EL (cell line): ENCODE measurements around the gene SAYSD1.
"Not testable (repeated sequence)": the region's sequence is repeated elsewhere in the genome, so short reads cannot be mapped to it uniquely, and the experiment has no call there.

Experiments used
- DNase-seq: peaks from one replicate; pipeline ENCODE4 v3.0.0-alpha.2; 2016

The SAYSD1 gene, protein sequence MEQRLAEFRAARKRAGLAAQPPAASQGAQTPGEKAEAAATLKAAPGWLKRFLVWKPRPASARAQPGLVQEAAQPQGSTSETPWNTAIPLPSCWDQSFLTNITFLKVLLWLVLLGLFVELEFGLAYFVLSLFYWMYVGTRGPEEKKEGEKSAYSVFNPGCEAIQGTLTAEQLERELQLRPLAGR

DNA sequence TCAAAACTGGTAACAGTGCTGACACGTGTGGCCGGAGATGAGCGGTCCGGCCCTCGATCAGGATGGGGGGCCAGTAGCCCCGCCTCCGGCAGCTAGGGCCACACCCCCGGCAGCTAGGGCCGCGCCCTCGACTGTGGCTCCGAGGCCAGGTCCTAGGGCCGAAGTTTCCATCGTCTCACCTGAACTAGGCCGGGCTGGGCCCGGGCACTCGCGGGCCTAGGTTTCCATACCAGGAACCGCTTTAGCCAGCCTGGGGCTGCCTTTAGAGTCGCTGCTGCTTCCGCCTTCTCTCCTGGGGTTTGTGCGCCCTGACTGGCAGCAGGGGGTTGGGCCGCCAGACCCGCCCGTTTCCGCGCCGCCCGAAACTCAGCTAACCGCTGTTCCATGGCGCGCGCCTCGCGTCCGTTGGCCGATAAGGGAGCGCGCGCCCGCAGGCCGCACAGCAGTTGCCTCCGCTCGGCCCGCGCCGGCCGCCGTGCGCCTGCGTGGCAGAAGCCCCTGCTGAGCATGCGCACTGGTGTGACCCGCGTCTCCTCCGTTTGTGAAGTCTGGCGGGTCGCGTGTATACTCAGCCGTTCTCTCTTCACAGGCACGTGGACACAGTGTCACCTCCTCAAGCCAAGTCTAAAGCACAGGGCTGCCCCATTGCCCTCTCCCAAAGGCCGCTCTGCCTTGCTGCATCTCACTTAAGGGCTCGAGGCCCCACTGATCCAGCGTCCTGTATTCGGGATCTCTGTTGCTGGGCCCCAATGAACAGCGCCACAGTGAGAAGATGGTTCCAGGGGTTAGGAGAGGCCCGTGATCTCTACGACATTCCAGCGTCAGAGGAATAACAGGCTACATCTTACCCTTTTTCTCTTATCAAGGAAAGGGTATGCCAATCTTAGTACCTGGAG lies at the start of gene SAYSD1:
Gene SAYSD1, minus strand, starts transcription at position 483 of the 896 bp plus-strand sequence. Its CDS starts 97 bp downstream, at position 386.
- DNase-seq: peak; percentile 93

DNA sequence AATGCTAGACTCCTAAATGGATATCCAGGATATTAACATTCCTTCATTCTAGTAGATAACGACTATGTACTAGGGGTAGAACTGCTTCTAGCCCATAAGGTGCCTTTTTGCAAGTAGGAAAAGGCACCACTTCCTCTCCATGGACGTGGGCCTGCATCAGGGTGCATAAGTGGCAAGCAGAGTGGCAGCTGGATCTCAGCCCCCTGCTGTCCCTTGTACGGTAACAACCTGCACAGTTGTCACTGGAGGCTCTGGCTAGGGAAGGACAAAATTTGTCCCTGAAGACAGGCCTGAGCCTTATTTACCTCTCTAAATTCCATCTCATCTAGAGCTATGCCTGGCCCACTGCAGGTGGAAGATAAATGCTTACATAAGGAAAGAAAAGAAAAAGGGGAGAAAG lies 42.5 kb upstream of the SAYSD1 start:
- DNase-seq: no peak

DNA sequence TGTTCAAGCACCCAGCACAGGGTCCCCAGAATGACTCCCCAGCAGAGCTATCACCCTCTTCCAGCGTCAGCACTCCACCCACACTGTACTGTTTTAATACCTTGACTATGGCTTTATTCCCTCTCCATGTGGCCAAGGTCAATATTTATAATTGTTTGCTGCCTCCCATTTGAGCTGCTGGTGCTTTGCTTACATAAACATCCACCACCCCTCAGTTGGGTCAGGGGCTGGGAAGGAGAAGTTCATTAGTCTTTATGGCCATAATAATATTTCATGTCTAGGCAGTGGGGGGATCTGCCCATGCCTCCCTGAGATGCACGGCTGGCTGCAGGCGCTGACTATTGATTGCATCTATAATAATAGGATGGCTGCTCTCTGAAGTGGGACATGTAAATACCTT lies 41.8 kb upstream of the SAYSD1 start:
- DNase-seq: no peak

DNA sequence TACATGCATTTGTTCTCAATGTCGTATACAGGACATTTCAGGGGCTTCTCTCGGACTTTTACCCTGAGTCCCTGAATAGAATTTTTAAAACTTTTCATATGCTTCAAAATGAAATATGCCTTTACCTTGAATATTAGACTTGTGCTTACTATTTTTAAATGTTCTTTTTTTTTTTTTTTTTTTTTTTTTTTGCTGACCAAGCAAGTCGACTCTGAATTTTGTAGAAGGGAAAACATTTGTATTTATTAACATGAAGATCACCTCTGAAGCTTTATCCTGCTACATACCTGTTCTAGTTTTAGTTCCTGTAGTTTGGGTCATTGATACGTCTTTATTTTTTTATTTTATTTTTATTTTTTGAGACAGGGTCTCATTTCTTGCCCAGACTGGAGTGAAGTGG lies 39.7 kb upstream of the SAYSD1 start:
- no peak for DNase-seq

DNA sequence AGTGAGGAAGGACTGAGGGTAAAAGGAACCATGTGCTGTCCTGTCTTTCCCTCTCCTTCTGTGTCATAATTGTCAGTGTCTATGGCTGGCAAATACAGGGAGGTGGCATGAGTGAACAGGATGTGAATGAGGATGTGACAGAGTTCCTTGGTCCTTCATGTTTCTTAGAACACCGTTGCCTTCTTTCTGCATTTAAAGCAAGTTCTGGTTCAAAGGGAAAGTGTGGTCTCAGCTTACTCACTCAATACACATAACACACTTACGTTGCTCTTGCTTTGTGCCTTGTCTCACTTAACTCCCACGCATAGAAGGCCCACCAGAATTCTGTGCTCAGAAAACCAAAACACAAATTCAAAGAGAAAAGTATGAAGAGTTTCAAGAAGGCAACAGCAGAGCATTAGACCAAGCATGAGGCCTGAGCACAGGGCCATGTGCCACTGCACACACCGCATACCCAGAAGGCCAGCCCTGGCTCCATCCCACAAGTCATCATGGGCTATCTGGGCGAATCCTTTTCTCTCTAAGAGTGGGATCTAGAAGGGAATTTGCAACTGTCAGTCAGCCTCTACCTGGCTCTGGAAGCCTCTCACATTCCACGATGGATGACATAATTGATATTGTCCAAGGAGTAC lies 38.9 kb upstream of the SAYSD1 start:
- no peak for DNase-seq

DNA sequence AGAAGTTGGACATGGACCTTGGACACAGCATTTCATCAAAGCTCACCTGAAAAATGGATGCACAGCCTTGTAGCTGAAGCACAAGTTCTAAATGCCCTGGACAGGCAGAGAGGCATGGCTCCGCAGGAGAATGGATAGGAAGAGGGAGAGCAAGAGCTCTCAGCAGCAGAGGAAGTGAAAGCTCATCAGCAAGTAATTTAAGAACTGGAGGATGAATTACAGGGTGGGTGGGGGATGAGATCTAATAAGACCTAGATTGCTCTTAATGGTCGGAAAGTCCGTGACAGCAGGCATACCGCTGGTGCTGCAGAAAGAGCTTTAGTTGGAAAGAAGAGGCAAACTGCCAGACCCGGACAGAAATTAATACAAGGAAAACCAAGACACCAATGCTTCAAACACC lies 37.3 kb upstream of the SAYSD1 start:
- no peak for DNase-seq

DNA sequence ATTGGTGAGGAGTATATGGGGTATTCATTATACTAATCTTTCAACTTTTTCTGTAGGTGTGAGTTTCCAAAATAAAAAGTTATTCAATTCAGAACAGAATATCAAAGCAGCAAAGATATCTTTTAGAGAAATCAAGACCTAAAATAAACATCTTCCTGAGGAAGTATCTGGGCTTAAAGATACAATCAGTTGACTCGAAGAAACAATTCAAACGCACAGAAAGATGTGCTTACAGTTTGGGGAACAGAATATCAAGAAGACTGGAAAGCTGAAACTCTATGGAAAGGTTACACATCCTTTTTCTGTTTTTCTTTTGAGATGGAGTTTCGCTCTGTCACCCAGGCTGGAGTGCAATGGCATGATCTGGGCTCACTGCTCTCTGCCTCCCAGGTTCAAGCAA lies 36.2 kb upstream of the SAYSD1 start:
- DNase-seq: no peak

DNA sequence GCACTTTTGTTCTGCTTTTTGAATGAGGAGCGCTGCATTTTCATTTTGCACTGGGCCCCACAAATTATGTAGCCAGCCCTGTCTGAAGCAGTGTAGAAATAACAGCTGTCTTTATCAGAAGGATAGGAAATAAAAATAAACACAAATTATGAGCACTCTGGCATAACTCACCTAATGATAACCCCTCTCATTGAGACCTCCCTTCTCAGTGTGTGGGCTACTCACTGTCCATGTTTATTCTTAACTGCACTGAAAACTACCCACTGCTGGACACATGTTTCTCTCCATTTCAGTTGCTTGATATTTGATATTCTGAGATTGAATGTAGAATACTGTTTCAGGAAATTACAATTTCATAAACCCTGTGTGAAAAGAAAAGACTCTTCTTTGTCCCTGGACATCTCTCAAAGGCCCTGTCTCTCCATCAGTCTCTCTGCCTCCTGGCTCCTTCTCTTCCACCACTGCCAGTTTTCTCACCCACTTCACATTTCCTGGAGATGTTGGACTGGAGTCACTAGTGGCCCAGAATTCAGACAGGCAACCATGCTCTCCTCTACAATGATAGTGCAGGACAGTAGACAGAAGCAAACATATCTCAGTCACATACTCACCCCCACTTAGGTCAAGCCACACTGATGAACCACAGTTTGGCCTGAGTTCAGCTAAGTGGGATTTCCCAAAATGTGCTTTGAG lies 29.6 kb upstream of the SAYSD1 start:
- DNase-seq: no peak

DNA sequence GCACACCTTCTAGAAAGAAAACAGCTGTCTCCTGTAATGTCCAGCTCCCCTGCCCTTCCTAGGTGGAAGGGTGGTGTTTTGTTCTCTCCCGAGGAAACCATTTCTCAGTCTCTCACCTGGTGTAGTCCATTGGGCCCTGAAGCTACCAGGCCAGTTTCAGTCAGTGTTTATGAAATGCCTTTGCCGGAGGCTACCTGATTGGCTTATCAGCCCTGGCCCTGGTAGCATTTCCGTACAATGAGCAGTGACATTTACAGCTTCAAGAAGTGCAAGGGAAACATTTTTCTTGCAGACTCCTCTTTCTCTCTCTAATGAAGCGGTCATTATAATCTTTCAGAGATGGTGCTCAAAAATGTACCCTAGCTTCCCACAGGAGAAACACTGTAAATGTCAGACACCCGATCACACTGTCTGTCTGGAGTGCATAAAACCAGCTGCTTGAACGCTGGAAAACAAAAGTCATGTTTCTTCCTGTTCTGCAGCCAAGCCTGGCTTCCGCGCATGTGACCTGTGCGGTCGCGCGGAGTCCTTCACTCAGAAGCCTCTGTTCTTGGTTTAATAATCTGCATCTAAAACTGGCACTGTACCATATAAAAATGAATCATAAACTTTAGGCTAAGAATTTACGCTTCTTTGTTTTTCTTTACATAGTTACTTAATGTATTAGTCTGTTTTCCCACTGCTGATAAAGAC lies 28.4 kb upstream of the SAYSD1 start:
- no peak for DNase-seq

DNA sequence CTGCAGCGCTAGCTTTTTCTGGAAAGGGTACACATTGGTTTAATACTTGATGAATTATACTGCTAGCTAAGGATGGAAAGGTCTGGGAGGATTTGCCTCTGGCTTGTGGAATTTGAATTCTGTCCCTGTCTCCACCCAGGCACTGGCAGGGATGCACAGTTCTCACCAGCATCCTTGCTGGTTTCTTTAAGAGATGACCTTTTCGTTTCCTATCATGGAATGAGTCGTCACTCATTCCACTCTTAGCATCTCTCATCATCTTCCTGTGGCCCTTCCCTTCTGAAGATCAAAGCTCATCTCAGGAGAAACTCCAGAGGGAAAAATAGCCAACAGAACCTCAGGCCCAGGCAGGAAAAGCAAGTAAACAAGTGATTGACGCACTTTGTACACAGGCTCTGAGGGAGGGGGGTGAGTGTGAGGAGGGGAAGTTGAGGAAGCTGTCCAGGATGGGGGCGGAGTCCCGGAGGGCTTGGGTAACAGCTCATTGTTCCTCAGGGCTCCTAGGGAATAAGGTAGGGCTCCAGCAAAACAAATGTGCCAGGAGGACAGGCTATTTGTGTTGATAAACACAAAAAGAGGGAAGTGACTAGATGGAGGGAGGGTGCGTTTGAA lies 25.7 kb upstream of the SAYSD1 start:
- no peak for DNase-seq

DNA sequence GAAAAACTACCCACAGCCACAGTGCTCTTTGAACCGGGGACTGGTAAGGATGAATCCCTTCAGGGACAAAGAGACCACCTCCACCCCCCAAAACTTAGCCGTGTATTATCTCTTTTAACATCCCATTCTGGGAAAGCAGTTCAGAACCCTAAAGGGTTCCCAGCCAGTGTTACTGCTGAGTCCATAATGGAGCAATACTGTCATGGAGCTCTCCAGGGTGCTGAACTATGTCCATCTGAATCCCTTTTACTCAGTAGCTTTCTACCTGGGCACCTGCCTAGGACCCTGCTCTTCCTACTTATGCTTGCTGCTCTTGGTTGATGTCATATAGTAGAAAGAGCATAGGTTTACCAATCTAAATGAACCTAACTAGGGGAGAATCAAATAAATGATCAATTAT lies 22.3 kb upstream of the SAYSD1 start:
- DNase-seq: peak; percentile 38

DNA sequence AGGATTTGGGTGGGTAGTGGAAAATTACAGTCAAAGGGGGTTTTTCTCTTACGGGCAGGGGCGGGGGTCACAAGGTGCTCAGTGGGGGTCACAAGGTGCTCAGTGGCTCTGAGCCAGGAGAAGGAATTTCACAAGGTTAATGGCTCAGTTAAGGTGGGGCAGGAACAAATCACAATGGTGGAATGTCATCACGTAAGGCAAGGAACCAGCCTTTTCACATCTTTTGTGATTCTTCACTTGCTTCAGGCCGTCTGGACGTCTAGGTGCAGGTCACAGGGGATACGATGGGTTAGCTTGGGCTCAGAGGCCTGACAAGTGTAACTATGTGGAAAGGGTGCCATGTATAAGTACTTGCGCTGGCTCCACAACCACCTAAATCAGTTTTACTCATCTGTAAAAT lies 21.2 kb upstream of the SAYSD1 start:
- DNase-seq: not testable (repeated sequence)

DNA sequence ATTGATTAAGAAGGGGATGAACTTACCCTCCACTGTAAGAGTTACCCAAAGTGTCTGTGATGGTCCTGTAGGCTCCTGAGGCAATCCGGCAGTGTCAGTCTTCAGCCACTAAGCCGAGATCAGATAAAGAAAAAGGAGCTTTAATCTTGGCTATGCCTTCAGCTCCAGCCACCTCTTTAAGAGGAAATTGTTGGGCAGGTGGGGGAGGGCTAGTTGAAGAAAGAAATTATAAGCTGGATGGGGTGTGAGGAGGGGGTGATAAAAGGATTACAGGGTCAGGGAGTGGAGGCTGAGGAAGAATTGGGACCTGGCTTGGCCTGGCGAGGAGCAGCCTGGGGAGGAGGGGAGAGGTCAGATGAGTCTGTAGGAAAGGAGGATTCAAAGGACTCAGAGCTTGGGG lies 19.8 kb upstream of the SAYSD1 start:
- DNase-seq: not testable (repeated sequence)

DNA sequence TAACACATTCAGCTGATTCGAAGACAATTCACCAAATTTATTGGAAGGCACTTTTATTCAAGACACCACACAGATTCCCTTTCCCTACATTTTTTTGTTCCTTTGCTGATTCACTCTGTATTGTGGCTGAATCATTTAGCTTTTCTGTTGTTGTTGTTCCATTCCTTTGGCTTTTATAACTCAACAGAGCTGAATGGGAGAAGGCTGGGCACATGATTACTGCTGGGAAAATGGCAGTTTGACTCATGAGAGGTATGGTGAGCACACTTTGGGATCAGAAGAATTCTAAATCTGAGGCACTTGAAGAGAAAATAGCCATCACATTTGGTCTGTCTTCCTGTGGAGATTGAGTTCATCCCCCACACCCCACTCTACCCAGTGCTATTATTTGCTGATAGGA lies 15.7 kb upstream of the SAYSD1 start:
- DNase-seq: no peak

DNA sequence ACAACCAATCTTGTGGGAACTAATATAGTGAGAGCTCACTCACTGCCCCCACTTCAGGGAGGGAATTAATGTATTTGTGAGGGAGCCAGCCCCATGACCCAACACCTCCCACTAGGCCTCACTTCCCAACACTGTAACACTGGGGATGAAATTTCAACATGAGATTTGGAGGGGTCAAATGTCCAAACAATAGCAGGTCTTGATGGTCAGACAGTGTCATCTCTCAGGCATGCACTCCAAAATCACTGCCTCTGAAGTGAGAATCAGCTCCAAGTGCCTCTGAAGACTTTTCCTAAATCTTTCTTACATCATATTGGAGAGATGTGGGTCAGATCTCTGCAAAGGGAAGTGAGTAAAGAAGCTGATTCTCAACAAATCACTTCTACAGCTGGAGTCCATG lies 13.8 kb upstream of the SAYSD1 start:
- DNase-seq: no peak

DNA sequence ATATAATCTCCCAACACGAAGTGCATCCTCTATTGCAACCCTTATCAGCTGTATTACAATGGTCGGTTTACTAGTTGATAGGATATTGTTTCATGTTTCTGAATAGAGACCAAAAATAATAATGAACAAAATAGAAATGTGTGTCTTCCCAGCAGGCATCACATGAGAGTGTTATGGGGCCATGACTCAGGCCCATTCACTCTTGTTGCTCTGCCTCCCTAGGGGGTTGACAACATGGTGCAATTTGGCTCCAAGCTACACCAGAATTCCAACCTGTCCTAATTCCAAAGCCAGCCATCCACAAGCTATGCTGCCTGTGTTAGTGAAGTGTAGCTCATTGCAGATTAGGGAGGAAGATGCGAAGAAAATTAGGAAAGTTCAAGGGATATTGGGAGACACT lies 13.1 kb upstream of the SAYSD1 start:
- DNase-seq: no peak

DNA sequence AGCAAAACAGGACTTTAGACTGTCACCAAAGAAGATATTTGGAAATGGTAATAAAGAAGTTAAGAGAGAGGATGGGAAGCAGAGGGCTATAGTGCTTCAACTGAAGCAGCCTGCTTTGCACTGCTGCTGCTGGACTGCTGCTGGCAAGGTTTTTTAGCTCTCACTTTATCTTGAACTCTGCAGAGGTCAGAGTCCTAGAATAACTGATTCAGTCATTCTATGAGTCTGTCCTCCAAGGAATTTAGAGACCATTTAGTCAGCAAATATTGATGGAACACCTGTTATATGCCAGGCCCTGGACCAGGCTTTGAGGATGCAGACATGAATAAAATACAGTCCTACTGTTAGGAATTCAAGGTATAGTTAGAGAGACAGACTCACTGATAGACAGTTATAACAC lies 9.1 kb upstream of the SAYSD1 start:
- no peak for DNase-seq

DNA sequence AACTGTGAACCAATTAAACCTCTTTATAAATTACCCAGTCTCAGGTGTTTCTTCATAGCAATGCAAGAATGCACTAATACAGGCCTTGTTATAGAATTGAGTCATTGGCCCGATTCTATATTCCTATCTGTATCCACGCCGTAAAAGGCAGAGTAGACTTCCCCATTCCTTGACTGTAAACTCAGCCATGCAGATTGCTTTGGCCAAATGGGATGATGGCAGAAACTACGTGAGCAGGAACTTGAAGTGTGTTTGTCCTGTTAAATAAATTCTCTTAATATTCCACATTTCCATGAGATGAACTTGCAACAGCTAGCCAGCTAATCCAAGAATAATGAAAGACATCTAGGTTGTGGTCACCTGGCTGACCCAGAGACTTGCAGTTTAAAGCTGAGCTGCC lies 3.9 kb upstream of the SAYSD1 start:
- DNase-seq: no peak

DNA sequence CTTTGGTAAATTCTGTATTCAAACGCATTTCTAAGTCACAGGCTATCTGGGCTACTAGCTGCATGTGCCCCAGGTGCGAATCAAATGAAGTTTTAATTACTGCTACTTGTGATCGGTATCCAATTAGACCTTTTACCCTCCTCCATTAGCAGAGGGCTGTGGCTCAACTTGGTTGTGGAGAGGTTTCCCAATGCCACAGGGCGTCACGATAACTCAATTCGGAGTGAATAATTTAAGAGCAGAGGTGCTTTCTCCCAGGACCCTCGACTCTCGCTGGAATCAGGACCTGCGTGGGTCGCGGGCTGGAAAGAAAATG lies 640 bp downstream of the SAYSD1 start:
- no peak for DNase-seq

DNA sequence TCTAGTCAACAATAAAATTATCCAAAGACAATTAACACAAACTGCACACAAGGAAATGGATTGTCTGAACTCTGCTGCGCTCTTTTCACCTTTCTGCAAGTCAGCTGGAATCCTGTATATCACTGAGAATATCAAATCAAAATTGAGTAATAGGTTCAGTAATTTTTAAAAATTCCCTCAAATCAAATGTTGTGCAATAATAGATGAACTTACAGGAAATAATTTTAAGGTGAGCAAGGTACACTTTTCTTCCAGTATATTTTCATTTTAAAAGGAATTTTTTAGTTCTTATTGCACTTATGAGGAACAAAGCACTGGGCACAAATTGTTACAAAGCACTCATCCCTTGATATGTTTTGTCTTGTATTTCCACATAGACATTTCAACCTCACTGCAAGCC lies 1.2 kb downstream of the SAYSD1 start:
- DNase-seq: no peak

DNA sequence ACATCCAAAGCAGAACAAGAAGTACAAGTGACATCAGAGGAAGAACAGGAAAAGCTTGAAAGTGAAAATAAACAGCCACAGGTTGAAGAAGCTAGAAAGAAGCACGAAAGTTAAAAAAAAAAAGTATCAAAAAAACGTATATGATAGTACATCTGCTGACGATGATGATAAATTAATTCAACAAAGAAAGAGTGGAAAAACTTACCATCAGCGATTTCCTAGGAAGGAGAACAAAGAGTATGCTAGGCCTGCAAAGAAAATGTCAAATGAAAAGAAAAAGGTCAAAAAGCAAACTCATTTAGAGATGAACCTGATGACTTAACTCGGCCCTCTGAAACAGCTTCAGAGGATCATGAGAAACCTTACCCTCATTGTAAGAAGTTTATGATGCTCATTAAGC lies 3.7 kb downstream of the SAYSD1 start:
- DNase-seq: no peak

DNA sequence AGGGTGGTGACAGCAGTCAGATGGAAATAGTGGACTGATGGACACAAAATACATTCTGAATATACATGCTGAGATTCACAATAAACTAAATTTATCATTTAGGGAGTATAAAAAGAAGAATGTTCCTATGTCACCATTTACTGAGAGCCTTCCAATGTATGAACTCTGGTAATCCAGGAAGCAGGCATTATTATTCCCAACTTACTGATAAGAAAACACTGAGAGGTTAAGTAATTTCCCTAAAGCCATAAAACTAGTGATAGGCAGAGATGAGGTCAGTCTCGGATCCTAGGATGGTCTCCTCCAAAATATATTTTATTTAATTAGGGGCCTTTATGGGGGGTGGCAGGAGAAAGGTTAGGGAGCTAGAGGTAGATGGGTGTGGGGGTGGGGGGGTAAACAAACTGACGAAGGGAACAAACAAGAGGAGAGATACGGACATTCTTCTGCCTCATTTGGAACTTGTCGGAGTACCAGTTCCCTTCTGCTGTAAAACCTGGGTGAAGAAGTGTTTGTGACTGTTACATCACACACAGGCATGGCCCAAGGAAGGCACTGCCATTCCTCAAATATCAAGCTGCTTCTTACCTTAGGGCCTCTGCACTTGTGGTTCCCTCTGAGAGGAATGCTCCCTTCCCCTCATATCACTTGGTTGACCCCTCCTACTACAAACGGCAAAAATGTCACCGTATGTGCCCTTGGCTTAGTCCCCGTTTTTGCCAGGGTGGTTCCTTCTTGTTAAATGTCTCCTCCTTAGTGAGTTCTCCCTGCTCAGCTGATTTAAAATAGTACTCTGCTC lies 6.7 kb downstream of the SAYSD1 start:
- DNase-seq: no peak
